ENCODE results near the gene EXTL2. TPM values are rescaled to one million over a fixed set of nuclear protein-coding genes. Genes with fewer than 3 reads are reported as not detected.

EXTL2 gene
- 70.2 and 71.1 TPM in 2 replicates for total RNA-seq (2013; cell fraction: nucleolus; rRNA removed)
- total RNA-seq (2014; rRNA removed) (10.2 and 15.0 TPM in 2 replicates), total RNA-seq (2014; rRNA removed; fragmentation: Illumina TruSeq; extraction: Trizol) (18.6 and 20.3 TPM in 2 replicates), total RNA-seq (2021) (11.6 and 12.6 TPM in 2 replicates), polyA plus RNA-seq (2011; rRNA removed) (51.1 and 72.3 TPM in 2 replicates), polyA plus RNA-seq (2014; fragmentation: Illumina TruSeq; extraction: Trizol) (18.5 and 19.0 TPM in 2 replicates), polyA plus RNA-seq (2014; fragmentation: Nextera tagmentation; extraction: Ambion mirVana) (10 to 100 TPM; 16.1 to 27.2 TPM), polyA plus RNA-seq (2014; rRNA removed) (10.3 and 12.1 TPM in 2 replicates), polyA plus RNA-seq (2016; fragmentation: Nextera tagmentation; extraction: Ambion mirVana) (10 to 100 TPM; 15.4 to 16.3 TPM), polyA minus RNA-seq (2011; rRNA and poly(A)+ RNA removed) (20.9 and 24.6 TPM in 2 replicates), Bru-seq, nascent RNA (percentile 68 among the genes with signal in this experiment), BruChase-seq, experiment 1, labeled RNA remaining after a 6-hour chase (percentile 73 among the genes with signal in this experiment), BruChase-seq, experiment 2, labeled RNA remaining after a 2-hour chase (percentile 79 among the genes with signal in this experiment)
- polyA plus RNA-seq (2011; ENCODE audit: low read depth) = 6.0 TPM
- 12.9 and 14.1 TPM in 2 replicates for polyA plus RNA-seq (2011; cell fraction: cytosol; rRNA removed)
- 60.9 and 64.7 TPM in 2 replicates for polyA plus RNA-seq (2011; cell fraction: nucleus; rRNA removed)
- 7.1 and 7.7 TPM in 2 replicates for polyA plus RNA-seq (2012)
- 6.4 and 9.5 TPM in 2 replicates for polyA minus RNA-seq (2011; cell fraction: cytosol; rRNA and poly(A)+ RNA removed)
- polyA minus RNA-seq (2011; cell fraction: nucleus; rRNA and poly(A)+ RNA removed) = 26.2 and 43.1 TPM in 2 replicates
- long read RNA-seq, experiment 1, transcript EXTL2-202 (5 exons, 3,985 nt) = major isoform, 7 of 17 reads
- long read RNA-seq, experiment 1, partial matches to known transcripts = 1 of 17 reads
- long read RNA-seq, experiment 1, other reads (novel, unspliced or antisense) = 8 of 17 reads
- long read RNA-seq, experiment 2, transcript EXTL2-201 (5 exons, 2,835 nt) = minor isoform, 9 of 130 reads
- long read RNA-seq, experiment 2, transcript EXTL2-202 (5 exons, 3,985 nt) = major isoform, 65 of 130 reads
- long read RNA-seq, experiment 2, partial matches to known transcripts = 10 of 130 reads
- long read RNA-seq, experiment 2, other reads (novel, unspliced or antisense) = 43 of 130 reads

- Histone ChIP-seq H3K4me3 (peak within 1 kb of the TSS; percentile 89), H3K36me3 (ENCODE audit: control insufficient read depth in 2 of 2, insufficient read depth in 2 of 2, low read length in 1 of 2) (peaks cover 0 to 6% of the 10 kb centered on the region in 2 experiments; a peak in 1 of 4 replicates), H3K4me2 (ENCODE audit: control insufficient read depth, insufficient read depth) (peak within 1 kb of the TSS; percentile 94), H3K9me3 (replicated peaks; ENCODE audit: control insufficient read depth, insufficient read depth, low read length) (peaks cover 7% of the 10 kb centered on the region; the same call in 2 of the 3 replicates), H3K27ac (ENCODE audit: control insufficient read depth, insufficient read depth) (peak within 1 kb of the TSS; percentile 93), H4K20me1 (ENCODE audit: control insufficient read depth, insufficient read depth) (no peaks in the 10 kb centered on the region), H2AFZ (ENCODE audit: control insufficient read depth, low read depth, low read length) (peak within 1 kb of the TSS; percentile 91), H3K79me2 (ENCODE audit: control insufficient read depth, insufficient read depth, low read length) (peaks cover 51% of the 10 kb centered on the region), H3K9ac (ENCODE audit: control insufficient read depth, insufficient read depth, low read length) (peak within 1 kb of the TSS; percentile 98), H3K27me3 (replicated peaks in 1 of 2; ENCODE audit: control insufficient read depth in 2 of 2, insufficient read depth in 2 of 2, low read length in 1 of 2) (no peaks in the 10 kb centered on the region), H3K4me1 (ENCODE audit: control insufficient read depth, insufficient read depth, low read length) (peaks cover 8% of the 10 kb centered on the region; the same call in 1 of the 2 replicates)
- FAIRE-seq (no peak), DNase-seq (ENCODE audit: low read depth, low spot score) (no peak), ATAC-seq (peak; percentile 56)
- ChIA-PET POLR2A (interaction anchor here (0.8 to 1.2 kb wide), 7 partner anchors 10 to 544 kb away, joined by 3 to 4 read pairs (median 3); partner anchors contain the start of gene CDC14A), CTCF (interaction anchor here (0.6 to 4.7 kb wide), 11 partner anchors 9 to 1085 kb away, joined by 3 to 16 read pairs (median 3); no protein-coding TSS in a partner anchor), RAD21 (ENCODE audit: unreplicated experiment) (interaction anchor here (0.8 to 2.1 kb wide), 8 partner anchors 9 to 855 kb away, joined by 3 to 9 read pairs (median 4); no protein-coding TSS in a partner anchor), SMC1A (ENCODE audit: uncharacterized antibody, unreplicated experiment) (interaction anchor here (0.9 to 3.2 kb wide), 9 partner anchors 8 to 817 kb away, joined by 3 to 14 read pairs (median 3); no protein-coding TSS in a partner anchor)
- WGBS (ENCODE audit: insufficient coverage, insufficient replicate concordance, low lambda C conversion rate, missing lambda C conversion rate) = under 1% methylated on average over 47 of the region's 47 CpGs
- BruUV-seq (replicated peaks) = no TSS peak
- in situ Hi-C loops (cut with MboI) (no loop called here), intact Hi-C loops (cut with micrococcal nuclease; ENCODE audit: unreplicated experiment) (no loop called here)
- TF ChIP-seq HSF1 (IDR thresholded peaks at IDR 0.05; ENCODE audit: low read depth, low read length) (no peak), E4F1 (IDR thresholded peaks at IDR 0.05; ENCODE audit: borderline replicate concordance, partially characterized antibody) (no peak), GABPA (IDR thresholded peaks at IDR 0.05; ENCODE audit: low read depth) (peak; percentile 86), ZBTB40 (IDR thresholded peaks at IDR 0.05; ENCODE audit: borderline replicate concordance) (peak; percentile 81)
Observed at GRCh38 chr1:100894603-100895539, at the start of gene EXTL2. EXTL2 (minus strand) TSS chr1:100894842; CDS start chr1:100888757, 6,085 bp downstream.
